HG03520 (cell line): ENCODE measurements around the gene ADGRF4.

Experiments
- ATAC-seq: cut with Tn5 transposase; IDR thresholded peaks from one replicate; pipeline ENCODE4 v1.9.1; 2021; ENCODE audit warnings: mild to moderate bottlenecking, moderate library complexity; ENCODE audit not compliant: unreplicated experiment

Gene ADGRF4

GRCh38 chr6:47698342-47698787 is at the start of gene ADGRF4:
Gene ADGRF4, plus strand, starts transcription at chr6:47698580. Its CDS starts 8,666 bp downstream, at chr6:47707246.
- ATAC-seq = no peak

DNA sequence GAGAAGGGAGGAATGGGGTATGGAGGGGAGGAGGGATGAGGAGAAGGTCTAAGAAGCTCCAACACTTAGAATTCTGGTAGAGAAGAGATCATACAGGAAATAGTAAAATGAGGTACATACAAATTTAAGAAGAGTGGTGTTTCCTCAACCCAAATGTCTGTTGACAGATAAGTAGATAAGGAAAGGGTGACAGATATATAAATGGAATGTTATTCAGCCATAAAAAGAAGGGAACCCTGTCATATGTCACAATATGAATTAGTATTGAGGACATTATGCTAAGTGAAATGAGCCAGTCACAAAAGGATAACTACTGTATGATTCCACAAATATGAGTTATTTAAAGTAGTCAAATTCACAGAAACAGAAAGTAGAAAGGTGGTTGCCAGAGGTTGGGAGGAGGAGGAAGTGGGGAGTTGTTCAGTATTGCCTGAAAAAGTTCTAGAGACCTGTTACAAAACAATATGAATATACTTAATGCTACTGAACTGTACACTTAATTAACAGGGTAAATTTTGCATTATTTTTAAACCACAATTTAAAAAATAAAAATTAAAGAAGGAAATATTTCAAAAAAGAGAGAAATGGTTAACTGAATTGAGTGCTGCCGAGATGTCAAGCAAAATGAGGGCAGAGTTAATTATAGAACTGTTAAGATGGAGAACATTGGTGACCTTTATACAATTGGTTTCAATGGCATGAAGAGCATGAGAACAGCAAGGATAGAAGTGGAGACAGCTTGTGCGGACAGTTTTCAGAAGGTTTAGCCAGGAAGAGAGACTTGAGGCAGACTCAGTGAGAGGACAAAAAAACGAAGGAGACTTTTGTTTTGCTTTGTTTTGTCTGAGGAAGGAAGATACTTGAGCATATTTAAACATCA is 47.6 kb upstream of the ADGRF4 start:
- ATAC-seq = no peak

- ATAC-seq = no peak
Observed at GRCh38 chr6:47651505-47651944, 46.9 kb upstream of the ADGRF4 start.

GRCh38 chr6:47653706-47654105 is 44.7 kb upstream of the ADGRF4 start:
- ATAC-seq = no peak

GRCh38 chr6:47654255-47654654 is 44.1 kb upstream of the ADGRF4 start:
- no peak for ATAC-seq

DNA sequence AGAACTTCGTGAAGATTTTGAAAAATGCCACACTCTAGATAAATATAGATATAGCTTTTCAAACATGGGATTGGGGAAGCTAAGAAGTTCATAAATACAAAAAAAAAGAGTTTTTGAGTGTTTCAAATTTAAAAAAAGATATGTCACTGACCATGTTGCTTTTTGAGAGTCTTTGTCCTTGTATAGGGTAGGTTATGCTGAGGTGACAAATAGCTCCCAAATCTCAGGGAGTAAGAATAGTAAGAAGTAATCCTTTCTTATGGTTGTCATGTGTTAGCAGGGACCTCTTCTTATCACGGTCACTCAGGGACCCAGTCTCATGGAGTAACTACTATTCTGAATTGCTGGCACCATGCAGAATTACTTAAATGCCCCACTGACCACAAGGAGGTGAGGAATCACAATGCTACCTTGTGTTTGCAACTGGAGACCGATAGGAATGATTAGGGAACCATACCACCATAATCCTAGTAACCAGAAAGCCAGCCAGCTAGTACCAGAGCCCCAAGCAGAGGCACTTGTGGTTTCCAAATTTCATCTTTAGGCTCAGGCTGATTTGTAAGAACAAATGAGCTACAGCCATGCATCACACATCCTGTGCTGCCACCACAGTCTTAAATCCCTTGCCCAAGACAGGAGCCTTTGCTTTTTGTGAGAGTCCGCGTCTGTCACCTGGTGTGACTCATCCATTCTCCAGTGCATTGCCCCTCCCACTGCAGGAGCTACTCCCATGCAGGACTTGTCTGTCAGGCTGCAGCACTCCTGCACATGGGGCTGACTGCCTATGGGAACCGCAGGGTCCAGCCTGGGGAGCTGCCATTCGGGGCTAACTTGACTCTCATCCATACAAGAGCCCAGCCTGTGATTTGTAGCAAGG is 42.4 kb upstream of the ADGRF4 start:
- ATAC-seq = no peak

- ATAC-seq = no peak
Observed at GRCh38 chr6:47661960-47662359, 36.4 kb upstream of the ADGRF4 start.

GRCh38 chr6:47663462-47664216 is 34.7 kb upstream of the ADGRF4 start:
- ATAC-seq = no peak

- ATAC-seq = no peak
Observed at GRCh38 chr6:47665112-47665511, 33.3 kb upstream of the ADGRF4 start.

- ATAC-seq = no peak
Observed at GRCh38 chr6:47669684-47670513, 28.5 kb upstream of the ADGRF4 start.

- ATAC-seq = no peak
Observed at GRCh38 chr6:47670851-47671250, 27.5 kb upstream of the ADGRF4 start.

- no peak for ATAC-seq
Observed at GRCh38 chr6:47671777-47672176, 26.6 kb upstream of the ADGRF4 start.

DNA sequence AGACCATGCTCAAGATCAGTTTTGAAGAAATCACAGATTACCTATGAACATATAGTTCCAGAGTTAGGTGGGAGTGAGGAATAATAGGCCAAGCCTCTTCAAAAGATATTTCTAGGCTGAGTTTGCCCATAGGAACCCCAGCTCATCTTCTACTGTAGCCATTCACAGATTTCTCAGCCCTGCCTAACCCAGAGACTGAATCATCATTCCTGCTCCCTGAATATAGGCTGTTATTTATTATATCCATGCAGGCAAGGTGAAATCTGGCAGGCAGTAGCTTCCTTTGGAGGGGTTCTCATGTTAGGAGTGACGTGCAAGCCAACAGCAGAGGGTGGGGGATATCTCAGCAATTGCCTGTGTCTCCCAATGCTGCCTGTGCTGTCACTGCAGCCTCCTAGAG is 25.6 kb upstream of the ADGRF4 start:
- ATAC-seq = no peak

DNA sequence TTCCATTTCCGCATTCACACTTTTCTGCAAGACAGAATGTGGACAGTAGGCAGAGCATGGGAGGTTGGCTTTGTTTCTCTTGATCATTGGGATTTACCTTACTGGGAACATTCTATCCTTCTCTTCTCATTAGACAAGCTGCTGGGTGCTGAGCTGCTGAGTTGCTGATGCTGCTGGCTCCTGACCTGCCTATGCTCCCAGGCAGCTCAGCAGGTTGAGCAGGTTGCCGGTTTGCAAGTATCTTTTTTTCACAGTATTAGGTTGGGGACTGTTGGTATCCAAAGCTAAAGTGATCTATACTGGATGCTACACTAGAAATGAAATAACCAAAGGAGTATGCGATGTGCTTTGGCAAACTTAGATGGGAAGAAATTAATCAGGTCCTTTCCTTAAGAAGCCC is 23.7 kb upstream of the ADGRF4 start:
- ATAC-seq = no peak

- no peak for ATAC-seq
Observed at GRCh38 chr6:47677381-47678100, 20.8 kb upstream of the ADGRF4 start.

GRCh38 chr6:47678739-47679138 is 19.6 kb upstream of the ADGRF4 start:
- ATAC-seq = no peak

GRCh38 chr6:47679322-47679906 is 19.0 kb upstream of the ADGRF4 start:
- ATAC-seq = no peak

- no peak for ATAC-seq
Observed at GRCh38 chr6:47680051-47680450, 18.3 kb upstream of the ADGRF4 start.

- ATAC-seq = no peak
Observed at GRCh38 chr6:47680724-47681123, 17.7 kb upstream of the ADGRF4 start.
